DMS114 treated with DMSO at 0.1 percent for 48 hours (cell line): ENCODE data around the gene SUPT4H1.
A peak's percentile ranks its signal among the peaks of the same experiment; 100 is the strongest.

Experiments used
- DNase-seq: peaks from one replicate; lab custom pipeline; 2025; ENCODE audit not compliant: unreplicated experiment; lab: John Stamatoyannopoulos, UW

The SUPT4H1 gene

DNA sequence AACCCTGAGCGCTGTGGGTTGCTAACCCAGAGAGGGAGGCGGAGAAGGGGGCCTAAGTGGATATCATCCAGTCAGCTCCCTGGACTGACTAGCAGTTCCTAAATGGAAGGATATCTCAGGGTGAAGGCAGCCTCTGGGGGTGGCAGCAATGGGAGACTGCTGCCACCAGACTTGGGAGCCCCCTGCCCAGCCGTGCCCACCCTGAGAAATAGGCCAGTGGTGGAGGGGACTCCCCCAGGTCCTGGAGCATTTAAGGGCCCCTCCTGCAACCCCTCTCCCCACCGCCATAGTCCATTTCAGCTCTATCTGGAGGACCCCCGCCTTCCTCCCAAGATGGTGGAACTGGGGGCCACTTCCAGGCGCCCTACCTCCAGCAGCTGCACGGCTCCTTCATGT lies 31.8 kb downstream of the SUPT4H1 start:
- DNase-seq = no peak

DNA sequence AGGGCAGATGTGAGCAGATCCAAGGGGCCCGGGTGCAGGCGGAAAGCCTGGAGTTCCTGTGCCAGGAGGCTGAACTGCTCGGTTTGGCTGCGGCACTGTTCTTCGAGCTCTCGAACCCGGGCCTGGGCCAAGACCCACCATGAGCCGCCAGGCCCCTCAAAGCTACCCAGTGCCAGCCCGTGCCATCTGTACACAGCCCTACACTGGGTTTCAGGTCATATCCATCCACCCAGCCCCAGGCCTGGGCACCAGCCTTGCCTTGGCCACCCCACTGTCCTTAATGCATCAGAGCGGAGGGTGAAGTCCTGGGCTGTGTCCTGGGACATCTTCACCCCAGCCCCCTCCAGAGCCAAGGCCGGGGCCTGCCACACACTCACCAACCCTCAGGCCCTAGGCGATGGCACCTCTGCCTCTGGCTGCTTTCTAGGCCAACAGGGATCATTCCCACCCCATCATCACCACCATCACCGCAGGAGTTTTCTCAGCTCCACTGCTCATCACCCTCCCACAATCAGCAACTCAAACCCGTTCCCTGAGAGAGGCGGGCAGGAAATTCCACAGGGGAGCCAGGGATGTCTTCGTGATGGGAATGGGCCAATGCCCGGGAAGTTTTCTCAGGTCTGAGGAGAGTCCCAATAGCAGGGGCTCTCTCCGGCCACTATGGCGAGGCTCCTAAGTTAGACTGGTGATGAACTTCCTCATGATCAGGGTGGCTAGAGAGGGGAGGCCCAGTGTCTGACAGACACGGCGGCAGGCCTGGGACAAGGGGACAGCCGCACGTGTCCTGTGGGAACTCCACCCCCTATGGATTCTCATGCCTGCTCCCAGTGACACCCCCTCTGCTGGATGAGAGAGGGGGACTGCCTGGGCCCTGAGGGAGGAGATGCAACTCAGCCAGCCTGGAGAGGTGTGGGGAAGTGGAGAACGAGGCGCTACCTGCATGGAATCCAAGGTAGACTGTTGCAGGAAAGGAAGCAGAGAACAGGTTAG lies 32.5 kb downstream of the SUPT4H1 start:
- no peak for DNase-seq

DNA sequence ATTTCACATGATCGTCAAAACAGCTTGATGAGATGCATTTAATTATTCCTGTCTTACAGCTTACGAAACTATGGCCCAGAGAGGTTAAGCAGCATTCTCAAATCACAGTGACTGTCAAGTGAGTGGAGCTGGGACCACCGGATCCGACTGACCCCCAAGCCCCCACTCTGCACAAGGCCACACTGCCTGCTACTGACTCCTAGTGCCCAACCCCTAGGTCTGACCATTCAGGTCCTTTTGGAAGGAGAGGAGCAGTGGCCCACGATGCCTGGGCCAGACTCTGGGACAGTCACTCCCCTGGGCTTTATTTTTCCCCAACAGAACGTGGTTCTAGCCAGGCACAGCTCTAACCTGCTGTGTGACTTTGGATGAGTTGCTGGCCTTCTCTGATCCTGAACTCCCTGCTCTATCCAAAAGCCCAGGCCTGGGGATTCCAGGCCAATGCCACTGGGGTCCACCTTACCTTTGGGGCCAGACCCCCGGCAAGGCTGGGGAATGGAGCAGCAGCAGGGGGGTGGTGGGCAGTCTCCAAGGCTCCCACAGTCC lies 33.3 kb downstream of the SUPT4H1 start:
- DNase-seq = no peak

DNA sequence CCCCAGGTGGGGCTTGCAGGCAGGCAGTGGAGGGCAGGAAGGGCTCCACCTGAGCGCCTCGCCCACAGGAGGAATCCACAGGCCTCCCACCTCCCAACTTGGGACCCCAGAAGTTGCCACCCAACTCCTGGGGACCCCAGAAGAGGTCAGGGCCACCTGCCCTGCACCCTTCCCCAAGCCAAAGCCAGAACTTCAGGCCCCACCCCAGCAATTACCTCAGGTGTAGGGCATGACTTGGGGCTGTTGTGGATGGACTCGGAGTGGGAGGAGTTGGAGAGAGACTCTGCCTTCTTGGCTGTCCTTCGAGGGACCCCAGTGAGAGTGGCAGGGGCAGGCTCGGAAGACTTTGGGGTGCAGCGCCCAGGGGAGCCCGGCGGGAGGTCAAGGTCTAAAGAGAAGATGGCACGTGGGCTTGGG lies 33.9 kb downstream of the SUPT4H1 start:
- no peak for DNase-seq

DNA sequence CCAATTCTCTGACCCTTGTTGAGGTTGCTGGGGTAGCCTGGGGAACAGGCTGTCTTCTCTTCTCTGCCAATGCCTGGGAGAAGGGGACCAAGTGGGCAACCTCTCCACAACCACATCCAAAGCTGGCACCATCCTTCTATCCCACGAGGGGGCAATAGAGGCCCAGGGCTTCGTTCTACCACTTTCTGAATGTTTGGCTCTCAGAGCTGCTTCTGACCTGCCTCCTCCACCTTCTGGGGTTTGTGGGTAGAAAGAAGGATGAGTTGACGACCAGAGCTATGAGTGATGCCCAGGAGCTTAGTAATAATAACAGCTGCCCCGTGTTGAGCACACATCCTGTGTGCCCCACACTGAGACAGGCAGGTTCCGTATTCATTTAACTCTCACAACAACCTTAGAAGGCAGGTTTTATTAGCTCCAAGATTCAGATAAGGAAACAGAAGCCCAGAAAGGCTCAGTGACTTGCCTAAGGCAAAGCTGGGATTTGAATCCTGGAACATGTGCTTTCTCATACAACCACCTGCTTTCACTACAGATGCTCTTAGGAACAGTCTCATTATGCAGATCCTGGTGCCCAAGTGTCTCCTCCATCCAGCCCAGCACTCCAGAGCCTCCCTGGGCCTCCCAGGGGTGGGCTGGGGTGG lies 34.5 kb downstream of the SUPT4H1 start:
- peak; percentile 69 for DNase-seq

DNA sequence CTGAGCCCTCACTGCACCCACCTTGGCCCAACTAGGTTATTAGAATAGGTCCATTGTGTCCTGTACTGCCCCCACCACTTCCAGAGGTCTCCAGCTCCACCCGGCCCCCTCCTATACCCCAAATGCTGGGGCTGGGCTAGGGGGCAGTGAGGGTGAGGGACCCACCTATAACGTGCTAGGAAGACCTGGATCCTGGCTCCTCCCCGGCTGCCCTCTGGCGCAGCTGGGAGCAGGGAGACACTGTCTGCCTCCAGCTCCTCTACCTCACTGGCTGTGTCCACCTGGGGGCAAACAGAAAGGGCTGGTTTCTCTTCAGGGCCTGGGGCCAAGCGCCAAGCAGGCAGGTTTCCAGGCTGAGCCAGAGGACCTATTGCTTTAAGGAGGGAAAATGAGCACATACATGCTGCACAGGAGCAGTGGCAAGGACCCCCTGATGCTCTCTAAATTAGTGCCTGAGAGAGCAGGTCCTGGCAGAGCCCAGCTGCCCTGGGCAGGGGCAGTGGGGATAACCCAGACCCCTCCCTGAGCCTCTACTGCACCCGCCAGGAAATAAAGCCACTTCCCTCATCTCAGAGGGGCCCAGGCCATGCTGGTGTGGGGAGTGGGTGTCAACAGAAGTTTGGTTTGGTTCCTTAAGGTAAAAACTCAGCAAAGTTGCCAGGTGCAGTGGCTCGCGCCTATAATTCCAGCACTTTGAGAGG lies 35.6 kb downstream of the SUPT4H1 start:
- no peak for DNase-seq

DNA sequence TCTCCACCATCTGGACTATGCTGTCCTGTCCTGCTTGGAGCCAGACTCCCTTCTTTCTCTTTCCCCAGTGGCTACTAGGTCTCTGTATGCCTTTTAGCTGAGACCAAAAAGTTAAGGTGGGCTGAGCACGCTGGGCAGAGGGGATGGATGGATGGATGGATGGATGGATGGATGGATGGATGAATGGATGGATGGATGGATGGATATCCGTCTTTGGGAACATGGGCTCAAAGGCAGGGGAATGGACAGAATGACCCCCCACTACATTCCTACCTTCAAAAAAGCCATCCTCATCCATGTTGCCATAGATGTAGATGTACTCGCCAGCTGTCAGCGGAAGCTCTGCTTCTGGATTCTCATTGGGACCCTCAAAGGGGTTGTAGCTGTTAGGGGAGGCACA lies 36.3 kb downstream of the SUPT4H1 start:
- no peak for DNase-seq

DNA sequence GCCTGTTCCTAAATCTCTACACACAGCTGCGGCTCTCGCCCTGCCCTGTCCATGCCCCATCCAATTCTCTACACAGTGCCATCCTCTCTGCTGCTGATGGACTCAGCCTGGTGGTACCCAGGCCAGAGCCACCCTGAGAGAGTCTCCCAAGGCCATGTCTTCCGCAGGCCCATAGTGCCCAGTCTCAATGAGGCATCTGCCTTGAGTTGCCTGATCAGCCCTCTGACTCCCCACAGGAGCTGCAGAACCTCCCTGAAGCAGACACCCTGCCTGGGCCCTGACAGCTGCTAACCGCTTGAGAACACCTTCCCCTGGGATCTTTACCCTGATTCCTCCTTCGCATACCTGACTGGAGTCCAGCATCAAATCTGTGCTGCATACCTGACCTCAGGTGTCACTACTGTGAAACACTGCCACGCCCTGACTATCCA lies 36.7 kb downstream of the SUPT4H1 start:
- no peak for DNase-seq

DNA sequence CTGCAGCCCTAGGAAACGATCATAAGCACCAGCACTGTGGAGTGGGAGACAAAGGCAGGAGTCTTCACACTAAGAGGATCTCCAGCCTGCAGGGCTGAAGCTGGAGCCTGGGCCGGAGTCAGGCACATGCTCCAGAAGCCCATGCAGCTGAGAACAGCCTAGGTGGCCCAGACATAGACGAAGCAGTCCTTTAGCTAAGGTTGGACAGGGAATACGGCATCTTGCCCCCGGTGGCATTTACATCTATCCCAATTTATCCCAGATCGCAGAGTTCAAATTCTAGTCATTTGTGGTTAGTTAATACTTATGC lies 37.3 kb downstream of the SUPT4H1 start:
- no peak for DNase-seq

DNA sequence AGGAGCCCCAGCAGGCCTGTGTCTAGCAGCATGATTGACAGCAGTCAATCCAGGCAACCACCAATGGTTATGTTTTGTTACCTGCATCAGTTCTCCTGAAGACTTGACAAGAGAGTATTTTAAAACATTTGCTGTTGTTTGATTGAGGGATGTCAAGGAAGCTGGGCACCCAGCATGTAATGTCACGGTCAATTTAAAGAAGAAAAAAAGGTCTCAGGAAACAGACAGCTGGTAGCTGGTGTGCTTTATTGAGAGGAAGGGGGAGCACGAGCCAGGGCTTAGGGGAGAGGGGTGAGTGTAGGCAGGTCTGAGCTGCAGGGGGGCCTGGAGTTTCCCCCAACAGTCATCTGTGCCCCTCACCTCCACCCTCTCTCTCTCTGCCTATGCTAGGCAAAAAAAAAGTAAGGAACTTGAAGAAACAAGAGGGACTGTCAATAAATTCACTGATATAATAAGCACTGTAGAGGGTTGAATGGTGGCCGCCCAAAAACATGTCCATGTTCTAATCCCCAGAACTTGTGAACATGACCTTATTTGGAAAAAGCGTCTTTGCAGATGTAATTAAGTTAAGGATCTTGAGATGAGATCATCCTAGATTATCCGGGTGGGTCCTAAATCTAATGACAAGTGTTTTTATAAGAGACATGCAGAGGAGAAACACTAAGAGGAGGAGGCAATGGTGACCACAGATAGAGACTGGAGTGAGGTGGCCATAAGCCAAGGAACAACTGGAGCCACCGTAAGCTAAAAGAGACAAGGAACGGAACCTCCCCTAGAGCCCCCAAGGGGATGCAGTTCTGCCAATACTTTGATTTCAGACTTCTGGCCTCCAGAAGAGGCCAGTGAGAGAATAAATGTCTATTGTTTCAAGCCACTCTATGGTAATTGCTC lies 37.9 kb downstream of the SUPT4H1 start:
- DNase-seq = no peak

DNA sequence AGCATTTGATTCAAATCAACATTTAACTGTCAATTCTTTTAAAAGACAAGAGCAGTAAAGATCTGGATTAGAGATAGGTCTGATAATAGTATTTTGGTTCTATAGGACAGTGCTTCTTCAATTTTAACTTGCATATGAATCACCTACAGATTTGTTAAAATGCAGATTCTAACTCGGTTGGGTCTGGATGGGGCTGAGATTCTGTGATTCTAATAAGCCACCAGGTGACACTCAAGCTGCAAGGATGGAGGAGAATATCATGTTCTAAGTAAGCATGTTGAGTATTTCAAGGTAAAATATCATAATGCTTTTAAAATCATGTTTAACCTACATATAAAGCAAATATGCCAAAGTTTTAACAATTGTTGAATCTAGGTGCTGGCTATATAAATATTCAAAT lies 39.2 kb downstream of the SUPT4H1 start:
- DNase-seq = no peak

DNA sequence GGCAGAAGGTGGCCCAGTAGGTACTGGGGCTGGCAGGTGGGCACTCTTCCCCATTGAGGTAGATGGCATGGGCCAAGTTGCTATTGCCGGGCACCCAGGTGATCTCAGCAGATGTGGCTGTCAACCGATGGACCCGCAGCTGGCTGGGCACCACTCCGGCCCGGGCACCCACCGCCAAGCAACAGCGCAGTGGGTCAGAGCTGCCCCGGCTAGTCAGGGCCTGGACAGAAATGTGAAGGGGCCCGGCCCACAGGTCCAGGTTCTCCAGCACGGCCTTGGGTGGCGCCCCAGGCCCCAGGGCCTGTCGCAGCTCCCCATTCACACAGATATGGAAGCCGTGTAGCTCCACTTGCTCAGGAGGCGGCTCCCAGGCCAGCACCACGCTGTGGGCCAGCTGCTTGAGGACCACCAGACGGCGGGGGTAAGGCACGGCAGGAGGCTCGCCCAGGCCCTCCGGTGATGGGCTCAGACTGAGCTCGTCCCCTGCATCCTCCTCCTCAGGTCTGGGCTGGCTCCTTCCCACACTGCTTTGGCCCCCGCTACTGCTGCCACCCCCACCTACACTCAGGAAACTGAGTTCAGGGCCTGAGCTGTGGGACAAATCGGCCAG lies 39.9 kb downstream of the SUPT4H1 start:
- no peak for DNase-seq

DNA sequence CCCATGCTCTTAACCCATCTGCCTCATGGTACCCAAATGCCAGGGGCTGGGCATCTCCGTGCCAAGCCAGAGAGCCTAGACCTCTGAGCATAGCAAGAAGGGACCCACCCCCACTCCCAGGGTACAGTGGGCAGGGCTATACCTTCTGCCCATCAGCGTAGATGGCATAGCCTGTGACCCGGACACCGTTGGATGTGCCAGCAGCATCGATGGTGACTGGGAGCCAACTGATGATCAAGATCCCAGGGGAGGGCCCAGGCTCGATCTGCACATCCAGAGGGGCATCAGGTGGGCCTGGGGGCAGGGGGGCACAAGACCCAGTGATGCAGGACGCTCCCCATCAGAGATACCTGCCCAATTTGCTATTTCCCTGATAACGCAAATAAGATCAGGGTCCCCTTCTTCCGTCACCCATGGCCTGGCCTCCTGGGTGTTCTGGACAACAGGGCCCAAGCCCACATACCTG lies 40.5 kb downstream of the SUPT4H1 start:
- DNase-seq = no peak

DNA sequence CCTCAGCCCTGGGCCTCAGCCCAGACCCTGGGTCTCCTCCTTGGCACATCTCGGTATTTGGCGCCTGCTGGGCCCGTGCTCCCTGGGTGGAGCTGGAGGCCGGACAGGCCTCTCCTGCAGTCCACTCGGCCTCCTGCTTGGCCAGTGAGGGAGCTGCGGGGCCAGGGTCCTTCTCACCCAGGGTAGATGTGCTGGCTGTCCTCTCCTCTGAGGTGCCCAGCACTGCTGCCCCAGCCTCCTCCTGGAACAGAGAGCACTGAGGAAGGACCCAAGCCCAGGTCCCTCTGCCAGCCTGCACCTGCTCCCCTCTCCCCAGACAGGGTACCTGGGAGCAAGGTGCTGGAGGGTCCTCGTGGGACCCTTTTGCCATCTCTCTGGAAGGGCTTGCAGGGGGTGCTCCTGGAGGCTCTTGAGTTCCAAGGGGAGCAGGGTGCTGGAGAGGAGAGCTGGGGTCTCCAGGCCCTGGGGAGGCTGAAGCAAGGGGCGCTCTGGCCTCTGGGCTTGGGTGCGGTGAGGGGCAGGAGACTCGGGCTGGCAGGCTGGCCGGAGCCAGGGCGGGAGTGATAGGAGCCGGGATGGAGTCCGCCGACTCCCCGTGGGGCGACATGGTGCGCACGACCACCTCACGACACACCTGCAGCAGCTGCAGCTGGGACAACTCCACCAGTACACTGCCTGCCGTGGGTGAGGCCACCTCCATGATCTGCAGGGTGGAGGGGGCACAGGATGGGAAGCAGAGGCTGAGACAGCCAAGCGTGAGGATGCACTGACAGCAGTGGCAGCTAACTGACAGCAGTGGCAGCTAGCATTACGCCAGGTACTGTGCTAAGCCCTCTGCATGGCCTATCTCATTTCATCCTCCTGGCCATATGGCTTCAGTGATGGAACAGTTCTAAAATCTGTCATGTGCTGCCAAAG lies 41.2 kb downstream of the SUPT4H1 start:
- DNase-seq = no peak

DNA sequence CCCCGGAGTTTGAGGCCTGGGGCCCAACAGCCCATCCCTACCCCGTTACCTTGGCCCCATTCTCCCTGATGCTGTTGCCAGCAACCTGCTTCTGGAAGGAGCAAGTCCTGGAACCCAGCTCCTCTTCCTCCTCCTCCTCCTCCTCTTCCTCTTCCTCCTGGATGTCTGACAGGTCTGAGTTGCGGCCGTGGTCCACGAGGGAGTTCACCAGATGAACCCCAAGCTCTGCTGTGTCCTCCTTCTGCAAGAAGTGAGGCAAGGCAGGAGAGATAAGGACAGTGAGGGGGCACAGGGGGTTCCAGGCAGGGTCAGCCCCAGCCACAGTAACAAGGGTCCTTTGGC lies 42.1 kb downstream of the SUPT4H1 start:
- no peak for DNase-seq

DNA sequence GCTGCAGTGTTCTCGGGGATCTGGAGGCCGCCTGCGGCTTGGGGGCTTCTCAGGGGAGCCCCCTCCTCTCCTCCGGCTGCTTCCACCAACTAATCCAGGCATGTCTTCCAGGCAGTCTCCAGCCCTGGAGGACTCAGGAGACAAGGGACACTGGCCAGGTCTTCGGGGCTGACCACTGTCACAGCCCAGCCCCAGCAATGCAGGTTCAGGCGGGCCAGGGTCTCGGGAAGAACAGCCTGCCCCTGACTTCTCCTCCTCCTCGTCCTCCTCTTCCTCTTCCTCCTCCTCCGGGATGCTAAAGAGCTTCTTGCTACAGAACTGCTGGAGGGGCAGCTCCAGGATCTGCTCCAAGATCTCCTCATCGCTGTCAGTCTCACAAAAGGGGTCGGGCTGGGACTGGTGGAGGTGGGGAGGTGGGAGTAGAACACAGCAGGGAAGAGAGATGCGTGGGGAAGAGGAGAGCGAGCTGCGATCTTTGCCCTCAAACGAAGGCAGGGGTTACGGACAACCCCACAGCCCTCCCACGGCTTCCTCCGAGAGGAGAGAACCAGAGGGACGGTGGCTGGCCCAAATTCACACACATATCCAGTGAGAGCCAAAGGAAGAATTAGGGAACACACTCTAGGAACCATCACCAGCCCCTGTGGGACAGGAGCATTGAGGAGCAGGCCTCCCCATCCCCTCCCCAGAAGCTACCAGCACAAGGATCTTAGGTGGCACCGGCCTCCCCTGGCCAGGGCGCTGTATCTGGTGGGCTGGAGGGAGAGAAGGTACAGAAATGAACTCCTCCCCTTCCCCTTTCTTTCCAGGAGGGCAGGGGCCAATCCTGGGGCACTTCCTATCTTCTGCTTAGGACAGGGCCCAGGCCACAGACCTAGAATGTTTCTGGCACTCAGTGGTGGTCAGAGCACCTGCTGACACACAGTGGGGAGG lies 42.8 kb downstream of the SUPT4H1 start:
- DNase-seq = no peak

DNA sequence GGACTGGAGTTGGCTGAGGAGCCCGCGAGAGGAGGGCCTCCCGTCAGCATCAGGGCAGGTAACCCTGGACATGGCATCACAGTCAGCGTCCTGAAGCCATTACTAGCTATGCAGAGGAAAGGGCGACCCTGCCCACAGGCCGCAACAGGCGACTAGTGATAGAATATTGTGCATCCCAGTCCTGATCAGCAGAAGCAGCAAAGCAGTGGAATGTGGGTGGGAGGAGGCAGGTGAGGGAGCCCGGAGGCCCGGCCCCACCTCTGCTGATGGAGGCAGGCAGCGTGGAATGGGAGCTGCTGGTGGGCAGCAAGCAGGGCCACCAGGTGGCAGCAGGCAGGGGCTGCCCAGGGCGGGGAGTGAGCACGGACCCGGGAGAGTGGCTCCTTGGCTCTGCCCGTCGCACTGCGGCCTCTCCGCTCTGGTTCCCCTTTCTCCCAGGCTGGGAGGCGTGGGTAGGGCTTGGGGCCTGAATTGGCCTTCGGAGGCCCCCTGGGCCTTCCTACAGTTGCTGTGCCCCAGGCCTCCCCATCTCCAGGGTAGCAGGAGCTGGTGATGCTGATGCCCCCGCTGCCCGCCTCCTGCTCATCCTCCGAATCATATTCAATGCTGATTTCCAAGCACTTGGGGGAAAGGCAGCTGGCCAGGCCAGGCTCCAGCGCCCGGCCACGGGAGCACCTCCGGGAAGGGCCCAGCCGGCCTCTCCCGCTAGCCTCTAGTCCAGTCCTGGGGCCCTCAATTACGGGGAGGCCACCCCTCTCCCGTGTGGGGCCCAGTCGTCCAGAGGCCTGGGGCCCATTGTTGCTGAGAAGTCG lies 43.6 kb downstream of the SUPT4H1 start:
- DNase-seq = no peak
